Measurements from ENCODE around the gene PRKCE. TPM values are rescaled to one million over a fixed set of nuclear protein-coding genes. Genes with fewer than 3 reads are reported as not detected.

Gene PRKCE
- total and polyA plus RNA-seq, 11 donors, result 4.1 to 22.3 (median 16.2) TPM

DNA sequence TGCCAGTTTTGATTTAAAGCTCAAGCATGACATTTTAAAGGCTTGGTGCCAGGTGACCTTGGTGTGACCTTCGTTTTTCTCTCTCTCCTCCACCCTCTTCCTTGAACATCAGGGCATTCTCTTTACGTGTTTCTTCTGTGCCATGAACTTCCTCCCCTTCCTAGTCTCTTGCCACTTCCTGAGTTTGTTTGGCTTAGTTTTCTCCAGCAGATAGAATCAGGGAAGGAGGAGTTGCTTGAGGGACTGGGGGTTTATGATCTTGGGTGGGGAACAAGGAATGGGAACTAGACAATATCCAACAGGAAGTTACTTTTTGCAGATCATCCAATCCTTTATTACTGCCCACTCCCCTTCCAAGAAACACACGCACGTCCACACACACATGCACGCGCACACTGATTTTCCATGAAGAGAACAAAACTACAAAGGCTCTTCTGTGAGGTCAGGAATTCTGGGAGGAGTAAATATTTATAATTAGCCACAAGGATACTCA lies 435.1 kb downstream of the PRKCE start:
- WGBS, 4 donors, result 61 to 73% (median 63%) methylated on average over 6 of the region's 6 CpGs
- TF ChIP-seq, protein P1, sequence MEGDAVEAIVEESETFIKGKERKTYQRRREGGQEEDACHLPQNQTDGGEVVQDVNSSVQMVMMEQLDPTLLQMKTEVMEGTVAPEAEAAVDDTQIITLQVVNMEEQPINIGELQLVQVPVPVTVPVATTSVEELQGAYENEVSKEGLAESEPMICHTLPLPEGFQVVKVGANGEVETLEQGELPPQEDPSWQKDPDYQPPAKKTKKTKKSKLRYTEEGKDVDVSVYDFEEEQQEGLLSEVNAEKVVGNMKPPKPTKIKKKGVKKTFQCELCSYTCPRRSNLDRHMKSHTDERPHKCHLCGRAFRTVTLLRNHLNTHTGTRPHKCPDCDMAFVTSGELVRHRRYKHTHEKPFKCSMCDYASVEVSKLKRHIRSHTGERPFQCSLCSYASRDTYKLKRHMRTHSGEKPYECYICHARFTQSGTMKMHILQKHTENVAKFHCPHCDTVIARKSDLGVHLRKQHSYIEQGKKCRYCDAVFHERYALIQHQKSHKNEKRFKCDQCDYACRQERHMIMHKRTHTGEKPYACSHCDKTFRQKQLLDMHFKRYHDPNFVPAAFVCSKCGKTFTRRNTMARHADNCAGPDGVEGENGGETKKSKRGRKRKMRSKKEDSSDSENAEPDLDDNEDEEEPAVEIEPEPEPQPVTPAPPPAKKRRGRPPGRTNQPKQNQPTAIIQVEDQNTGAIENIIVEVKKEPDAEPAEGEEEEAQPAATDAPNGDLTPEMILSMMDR (IDR thresholded peaks at IDR 0.05), result no peak
- TF ChIP-seq POLR2A (IDR thresholded peaks at IDR 0.05), result no peak
- intact Hi-C loops (cut with DNase I), result loop anchor here in 2 of 10 donors (10.0 kb wide), 2 partner anchors 188 to 278 kb away; no protein-coding TSS in a partner anchor
- H3K4me1 ChIP-seq, result peaks cover 0 to 41% (median 7%) of the 10 kb centered on the region in 12 donors
- H3K9me3 ChIP-seq, result no peaks in the 10 kb centered on the region
- H3K27ac ChIP-seq, result peak overlapping the region in 7 of 12 donors; percentile 2 to 71 (median 36)
- ATAC-seq (peak in 3 of 4 donors; percentile 4 to 49 (median 23)), DNase-seq (no peak)
- no peaks in the 10 kb centered on the region for H3K27me3 ChIP-seq
- no peak overlapping the region for H3K4me3 ChIP-seq
- H3K36me3 ChIP-seq, result peaks cover 0 to 20% (median 4%) of the 10 kb centered on the region in 9 donors

DNA sequence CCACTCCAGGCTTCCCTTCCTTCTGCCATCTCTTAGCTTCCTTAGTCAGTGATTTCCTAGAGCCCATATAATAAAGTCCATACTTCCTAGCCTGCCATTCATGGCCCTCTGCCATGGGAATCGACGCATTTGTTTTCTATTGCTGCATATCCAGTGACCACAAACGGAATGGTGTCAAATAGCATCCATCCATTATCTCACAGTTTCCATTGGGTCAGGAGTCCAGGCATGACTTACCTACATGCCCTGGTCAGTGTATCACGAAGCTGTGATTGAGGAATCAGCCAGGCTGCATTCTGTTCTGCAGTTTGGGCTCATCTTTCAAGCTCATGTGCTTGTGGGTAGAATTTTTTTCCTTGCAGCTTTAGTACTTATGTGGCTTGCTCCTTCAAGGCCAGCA lies 436.0 kb downstream of the PRKCE start:
- intact Hi-C loops (cut with DNase I), result loop anchor here in 2 of 10 donors (10.0 kb wide), 2 partner anchors 187 to 277 kb away; no protein-coding TSS in a partner anchor
- H3K4me1 ChIP-seq, result peaks cover 0 to 32% (median 11%) of the 10 kb centered on the region in 12 donors
- no peak overlapping the region for H3K4me3 ChIP-seq
- 90 to 96% (median 95%) methylated on average over 4 of the region's 4 CpGs for WGBS, 4 donors
- no peaks in the 10 kb centered on the region for H3K27me3 ChIP-seq
- H3K36me3 ChIP-seq, result peaks cover 0 to 20% (median 4%) of the 10 kb centered on the region in 9 donors
- ATAC-seq, result no peak
- H3K9me3 ChIP-seq, result no peaks in the 10 kb centered on the region
- TF ChIP-seq, protein P1 (IDR thresholded peaks at IDR 0.05), result no peak
- no peak for TF ChIP-seq POLR2A (IDR thresholded peaks at IDR 0.05)
- H3K27ac ChIP-seq, result peak overlapping the region in 7 of 12 donors; percentile 33 to 71 (median 47)
- no peak for DNase-seq

DNA sequence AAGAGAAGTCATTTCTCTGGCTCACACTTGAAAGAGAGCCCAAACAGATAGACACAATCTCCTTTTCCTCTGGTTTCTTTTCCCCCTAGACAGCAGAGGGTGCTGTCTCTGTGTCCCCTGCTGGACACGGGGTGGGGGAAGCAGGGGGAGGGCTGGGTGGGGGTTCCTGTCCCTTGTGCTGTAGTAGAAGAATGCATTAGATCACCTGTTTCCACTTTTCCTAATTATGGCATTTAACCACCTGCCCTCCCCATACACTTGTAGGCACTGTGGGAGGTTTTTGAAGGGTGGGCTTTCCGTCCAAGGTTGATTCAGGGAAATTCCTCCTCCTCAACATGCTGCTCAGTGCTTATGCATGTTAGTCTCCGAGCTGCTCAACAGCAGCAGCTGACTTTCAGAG lies 439.5 kb downstream of the PRKCE start:
- DNase-seq, result peak in 3 of 5 donors; percentile 39 to 58 (median 47)
- no peak overlapping the region for H3K4me3 ChIP-seq
- peak; percentile 38 to 92 (median 76) for ATAC-seq
- peaks cover 0 to 10% (median 0%) of the 10 kb centered on the region in 12 donors for H3K9me3 ChIP-seq
- peaks cover 0 to 18% (median 4%) of the 10 kb centered on the region in 9 donors for H3K36me3 ChIP-seq
- H3K27me3 ChIP-seq, result no peaks in the 10 kb centered on the region
- no peak for TF ChIP-seq POLR2A (IDR thresholded peaks at IDR 0.05)
- TF ChIP-seq, protein P1 (IDR thresholded peaks at IDR 0.05), result peak; percentile 23 to 57 (median 42)
- peak overlapping the region in 10 of 12 donors; percentile 10 to 72 (median 60) for H3K27ac ChIP-seq
- H3K4me1 ChIP-seq, result peaks cover 0 to 23% (median 4%) of the 10 kb centered on the region in 12 donors
- intact Hi-C loops (cut with DNase I), result loop anchor here in 2 of 10 donors (10.0 kb wide), 2 partner anchors 184 to 204 kb away; partner anchors contain the start of gene EPAS1 (in 1 of the 2)
- WGBS, 4 donors, result 42 to 52% (median 43%) methylated on average over 3 of the region's 3 CpGs

DNA sequence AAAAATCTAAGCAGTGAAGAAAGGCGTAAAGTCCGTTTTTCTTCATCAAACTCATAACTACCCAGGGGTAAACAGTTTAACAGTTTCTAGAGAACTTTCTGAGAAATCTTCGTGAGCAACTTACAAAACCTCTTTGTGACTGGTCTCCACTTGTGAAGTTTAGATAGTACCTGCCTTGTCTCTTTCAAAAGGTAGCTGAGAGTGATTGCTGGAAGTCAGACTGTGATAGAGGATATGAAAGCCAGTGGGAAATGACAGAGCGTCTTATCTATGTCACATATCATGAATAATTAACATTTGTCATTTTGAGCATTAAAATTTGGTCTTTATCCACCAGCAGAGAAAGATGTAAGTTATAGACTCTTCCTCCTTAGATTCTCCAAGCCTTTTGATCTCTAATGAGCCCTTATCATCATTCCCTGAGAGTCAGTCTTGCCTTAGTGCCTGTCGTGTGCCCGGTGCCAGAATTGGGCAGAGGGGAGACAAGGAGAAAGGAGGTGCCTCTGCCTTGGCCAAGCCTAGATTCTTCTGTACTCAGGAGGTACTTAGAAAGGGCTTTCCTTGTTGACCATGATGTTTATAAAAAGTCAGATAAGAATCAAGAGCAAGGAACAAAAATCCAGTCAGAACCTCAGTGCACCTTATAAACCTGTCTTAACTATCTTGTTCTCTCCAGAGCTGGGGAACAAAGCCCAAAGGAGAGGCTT lies 440.6 kb downstream of the PRKCE start:
- 75 to 91% (median 82%) methylated on average over 6 of the region's 6 CpGs for WGBS, 4 donors
- peaks cover 0 to 18% (median 2%) of the 10 kb centered on the region in 9 donors for H3K36me3 ChIP-seq
- DNase-seq (no peak), ATAC-seq (no peak)
- H3K27ac ChIP-seq, result peak overlapping the region in 6 of 12 donors; percentile 10 to 72 (median 66)
- H3K4me1 ChIP-seq, result peaks cover 0 to 21% (median 12%) of the 10 kb centered on the region in 12 donors
- H3K27me3 ChIP-seq, result no peaks in the 10 kb centered on the region
- H3K9me3 ChIP-seq, result peaks cover 0 to 10% (median 0%) of the 10 kb centered on the region in 12 donors
- intact Hi-C loops (cut with DNase I), result loop anchor here in 2 of 10 donors (10.0 kb wide), 2 partner anchors 183 to 203 kb away; partner anchors contain the start of gene EPAS1 (in 1 of the 2)
- no peak for TF ChIP-seq POLR2A (IDR thresholded peaks at IDR 0.05)
- TF ChIP-seq, protein P1 (IDR thresholded peaks at IDR 0.05), result no peak
- H3K4me3 ChIP-seq, result no peak overlapping the region
